Measurements from ENCODE around the gene CEMIP.

DNA sequence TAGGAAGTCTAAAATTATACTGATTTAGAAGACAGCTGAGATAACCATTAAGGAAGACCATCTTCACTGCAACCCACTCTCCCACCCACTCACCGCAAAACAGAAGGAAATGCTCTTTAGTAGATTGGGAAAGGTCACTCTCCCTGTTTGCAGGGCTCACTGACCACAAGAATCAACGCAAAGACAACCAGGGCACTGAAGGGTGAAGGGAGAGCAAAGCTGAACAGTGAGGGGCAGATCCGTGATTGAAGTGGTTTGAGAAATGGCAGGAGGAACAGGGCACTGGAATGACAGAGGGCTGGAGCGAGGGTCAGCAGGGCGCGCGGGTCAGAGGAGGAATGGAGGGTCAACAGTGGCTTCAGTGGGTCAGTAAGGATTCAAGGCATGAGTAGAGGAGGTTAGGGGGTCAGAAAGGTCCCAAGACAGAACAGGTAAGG is 209.9 kb downstream of the CEMIP start:
- TF ChIP-seq, protein P1, sequence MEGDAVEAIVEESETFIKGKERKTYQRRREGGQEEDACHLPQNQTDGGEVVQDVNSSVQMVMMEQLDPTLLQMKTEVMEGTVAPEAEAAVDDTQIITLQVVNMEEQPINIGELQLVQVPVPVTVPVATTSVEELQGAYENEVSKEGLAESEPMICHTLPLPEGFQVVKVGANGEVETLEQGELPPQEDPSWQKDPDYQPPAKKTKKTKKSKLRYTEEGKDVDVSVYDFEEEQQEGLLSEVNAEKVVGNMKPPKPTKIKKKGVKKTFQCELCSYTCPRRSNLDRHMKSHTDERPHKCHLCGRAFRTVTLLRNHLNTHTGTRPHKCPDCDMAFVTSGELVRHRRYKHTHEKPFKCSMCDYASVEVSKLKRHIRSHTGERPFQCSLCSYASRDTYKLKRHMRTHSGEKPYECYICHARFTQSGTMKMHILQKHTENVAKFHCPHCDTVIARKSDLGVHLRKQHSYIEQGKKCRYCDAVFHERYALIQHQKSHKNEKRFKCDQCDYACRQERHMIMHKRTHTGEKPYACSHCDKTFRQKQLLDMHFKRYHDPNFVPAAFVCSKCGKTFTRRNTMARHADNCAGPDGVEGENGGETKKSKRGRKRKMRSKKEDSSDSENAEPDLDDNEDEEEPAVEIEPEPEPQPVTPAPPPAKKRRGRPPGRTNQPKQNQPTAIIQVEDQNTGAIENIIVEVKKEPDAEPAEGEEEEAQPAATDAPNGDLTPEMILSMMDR (IDR thresholded peaks at IDR 0.05) = no peak
- no peak for TF ChIP-seq POLR2A (IDR thresholded peaks at IDR 0.05)

Data from breast epithelium (tissue), 3 donors.